OCI-LY7 (cell line): ENCODE results near the gene GCLM.
"Not testable (repeated sequence)": the region's sequence is repeated elsewhere in the genome, so short reads cannot be mapped to it uniquely, and the experiment has no call there.

Experiments
- EZH2phosphoT487 ChIP-seq: fragments of 200-600 bp; sonication (generic); IDR thresholded peaks from 2 replicates; pipeline ENCODE4 v1.6.1; 2018; ENCODE audit warnings: low read depth, borderline replicate concordance, mild to moderate bottlenecking, mixed run types, antibody characterized with exemption, low read length, moderate library complexity, mixed read lengths
- TF ChIP-seq, protein P1 (sequence below): fragments of 200-600 bp; sonication (generic); conservative IDR thresholded peaks from 2 replicates; pipeline ENCODE4 v1.5.1; 2014; ENCODE audit warnings: mild to moderate bottlenecking, antibody characterized with exemption, low read length, moderate library complexity, mixed read lengths

DNA sequence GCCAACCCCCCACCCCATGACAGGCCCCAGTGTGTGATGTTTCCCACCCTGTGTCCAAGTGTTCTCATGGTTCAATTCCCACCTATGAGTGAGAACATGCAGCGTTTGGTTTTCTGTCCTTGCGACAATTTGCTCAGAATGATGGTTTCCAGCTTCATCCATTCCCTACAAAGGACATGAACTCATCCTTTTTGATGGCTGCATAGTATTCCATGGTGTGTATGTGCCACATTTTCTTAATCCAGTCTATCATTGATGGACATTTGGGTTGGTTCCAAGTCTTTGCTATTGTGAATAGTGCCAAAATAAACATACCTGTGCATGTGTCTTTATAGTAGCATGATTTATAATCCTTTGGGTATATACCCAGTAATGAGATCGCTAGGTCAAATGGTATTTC, 1.6 kb upstream of the GCLM start:
- TF ChIP-seq, protein P1, sequence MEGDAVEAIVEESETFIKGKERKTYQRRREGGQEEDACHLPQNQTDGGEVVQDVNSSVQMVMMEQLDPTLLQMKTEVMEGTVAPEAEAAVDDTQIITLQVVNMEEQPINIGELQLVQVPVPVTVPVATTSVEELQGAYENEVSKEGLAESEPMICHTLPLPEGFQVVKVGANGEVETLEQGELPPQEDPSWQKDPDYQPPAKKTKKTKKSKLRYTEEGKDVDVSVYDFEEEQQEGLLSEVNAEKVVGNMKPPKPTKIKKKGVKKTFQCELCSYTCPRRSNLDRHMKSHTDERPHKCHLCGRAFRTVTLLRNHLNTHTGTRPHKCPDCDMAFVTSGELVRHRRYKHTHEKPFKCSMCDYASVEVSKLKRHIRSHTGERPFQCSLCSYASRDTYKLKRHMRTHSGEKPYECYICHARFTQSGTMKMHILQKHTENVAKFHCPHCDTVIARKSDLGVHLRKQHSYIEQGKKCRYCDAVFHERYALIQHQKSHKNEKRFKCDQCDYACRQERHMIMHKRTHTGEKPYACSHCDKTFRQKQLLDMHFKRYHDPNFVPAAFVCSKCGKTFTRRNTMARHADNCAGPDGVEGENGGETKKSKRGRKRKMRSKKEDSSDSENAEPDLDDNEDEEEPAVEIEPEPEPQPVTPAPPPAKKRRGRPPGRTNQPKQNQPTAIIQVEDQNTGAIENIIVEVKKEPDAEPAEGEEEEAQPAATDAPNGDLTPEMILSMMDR, result not testable (repeated sequence)
- not testable (repeated sequence) for TF ChIP-seq EZH2phosphoT487
